HG02981 (cell line): ENCODE measurements around the gene STRIT1.
"Not testable (repeated sequence)": the region's sequence is repeated elsewhere in the genome, so short reads cannot be mapped to it uniquely, and the experiment has no call there.

Experiments used
- ATAC-seq: cut with Tn5 transposase; IDR thresholded peaks from one replicate; pipeline ENCODE4 v1.9.1; 2021; ENCODE audit warnings: mild to moderate bottlenecking, moderate library complexity; ENCODE audit not compliant: unreplicated experiment

Gene STRIT1

GRCh38 chr3:155313916-155314315 is 20.4 kb upstream of the STRIT1 start:
- ATAC-seq = no peak

- no peak for ATAC-seq
Observed at GRCh38 chr3:155313300-155313699, 19.8 kb upstream of the STRIT1 start.

GRCh38 chr3:155312781-155313180 is 19.3 kb upstream of the STRIT1 start:
- ATAC-seq = no peak

GRCh38 chr3:155309581-155309980 is 16.1 kb upstream of the STRIT1 start:
- no peak for ATAC-seq

- no peak for ATAC-seq
Observed at GRCh38 chr3:155308831-155309230, 15.3 kb upstream of the STRIT1 start.

- no peak for ATAC-seq
Observed at GRCh38 chr3:155307183-155307582, 13.7 kb upstream of the STRIT1 start.

GRCh38 chr3:155304394-155304793 is 10.9 kb upstream of the STRIT1 start:
- ATAC-seq = no peak

GRCh38 chr3:155303540-155304097 is 10.1 kb upstream of the STRIT1 start:
- no peak for ATAC-seq

- ATAC-seq = no peak
Observed at GRCh38 chr3:155302891-155303290, 9.4 kb upstream of the STRIT1 start.

GRCh38 chr3:155302481-155302880 is 9.0 kb upstream of the STRIT1 start:
- ATAC-seq = no peak

GRCh38 chr3:155297100-155297499 is 3.6 kb upstream of the STRIT1 start:
- no peak for ATAC-seq

- ATAC-seq = no peak
Observed at GRCh38 chr3:155296413-155296812, 2.9 kb upstream of the STRIT1 start.

- no peak for ATAC-seq
Observed at GRCh38 chr3:155292693-155293092, 790 bp downstream of the STRIT1 start.

GRCh38 chr3:155292133-155292532 is 1.4 kb downstream of the STRIT1 start:
- ATAC-seq = no peak

GRCh38 chr3:155286736-155287135 is 6.7 kb downstream of the STRIT1 start:
- no peak for ATAC-seq

- no peak for ATAC-seq
Observed at GRCh38 chr3:155285936-155286335, 7.5 kb downstream of the STRIT1 start.

GRCh38 chr3:155283092-155284056 is 10.1 kb downstream of the STRIT1 start:
- ATAC-seq = no peak

GRCh38 chr3:155282385-155283091 is 10.9 kb downstream of the STRIT1 start:
- ATAC-seq = no peak

GRCh38 chr3:155281912-155282311 is 11.6 kb downstream of the STRIT1 start:
- ATAC-seq = no peak

GRCh38 chr3:155276089-155276488 is 17.4 kb downstream of the STRIT1 start:
- not testable (repeated sequence) for ATAC-seq

- not testable (repeated sequence) for ATAC-seq
Observed at GRCh38 chr3:155275159-155275754, 18.2 kb downstream of the STRIT1 start.
